ENCODE data around the gene ELMO1.

GRCh38 chr7:37315772-37316715 is 132.6 kb downstream of the ELMO1 start:
- TF ChIP-seq CTCF (conservative IDR thresholded peaks at IDR 0.05; ENCODE audit: low read depth, low read length): no peak
- TF ChIP-seq EZH2phosphoT487 (IDR thresholded peaks at IDR 0.05; ENCODE audit: borderline replicate concordance, low read length): no peak
